ENCODE measurements around the gene CHRM4.

The CHRM4 gene

DNA sequence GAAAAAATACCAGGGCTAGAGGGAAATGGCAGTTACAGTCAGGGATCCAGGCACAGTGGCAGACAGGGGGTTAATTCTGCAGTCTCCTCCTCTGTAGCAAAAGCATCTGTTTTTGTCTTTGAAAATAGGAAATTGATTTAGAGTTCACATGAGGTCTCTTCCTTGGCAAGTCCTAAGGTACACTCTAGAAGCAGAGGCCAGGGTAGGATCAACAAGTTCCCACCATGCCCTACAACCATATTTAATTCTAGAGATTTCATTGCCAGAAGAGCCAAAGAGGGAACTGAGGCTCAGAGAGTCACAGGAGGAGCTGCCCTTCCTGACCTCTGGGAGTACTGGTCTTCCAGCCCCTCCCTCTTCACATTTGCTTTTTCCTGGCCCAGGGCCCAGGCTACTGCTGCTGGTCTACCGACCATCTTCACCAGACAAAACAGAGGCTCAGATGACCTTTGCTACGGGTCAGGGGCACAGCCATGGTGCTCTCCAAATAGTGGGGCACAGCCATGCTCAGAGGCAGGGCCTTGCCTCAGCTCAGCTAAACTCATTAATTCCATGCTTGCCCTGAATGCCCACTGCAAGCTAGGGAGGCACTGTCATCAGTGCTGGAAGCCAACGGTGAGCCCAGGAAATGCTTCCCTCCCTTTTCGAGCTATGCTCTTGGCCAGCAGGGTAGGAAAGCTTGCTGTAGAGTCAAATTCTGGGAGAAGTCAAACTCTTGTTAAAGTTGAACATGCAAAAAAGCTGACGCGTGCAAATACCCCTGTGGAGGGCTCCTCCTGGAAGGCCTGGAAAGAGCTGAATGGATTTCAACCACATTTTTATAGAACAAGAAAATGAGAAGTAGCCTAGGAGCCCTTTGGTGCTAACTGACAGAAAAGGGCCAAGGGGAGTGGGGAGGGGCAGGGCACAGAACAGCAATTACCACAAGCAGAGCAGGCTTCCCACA is 11.7 kb upstream of the CHRM4 start:
- DNase-seq, result no peak

DNA sequence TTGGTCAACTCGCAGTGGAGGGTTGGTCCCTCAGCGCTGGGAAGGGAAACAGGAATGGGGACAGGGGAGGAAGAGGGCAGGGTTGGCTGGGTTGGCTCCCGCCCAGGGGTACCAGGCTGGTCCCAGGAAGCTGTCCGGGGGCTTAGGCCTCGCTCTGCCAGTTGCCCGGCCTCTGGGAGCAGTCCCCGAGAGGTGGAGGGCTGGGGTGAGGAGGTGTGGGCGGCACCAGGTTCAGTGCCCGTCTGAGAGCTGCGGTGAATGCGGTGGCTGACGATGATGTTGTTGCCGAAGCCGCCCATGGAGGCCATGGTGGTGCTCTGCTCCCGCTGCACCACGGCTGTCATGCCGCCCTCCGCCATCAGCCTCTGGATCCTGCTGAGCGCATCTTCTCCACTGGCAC is 6.0 kb upstream of the CHRM4 start:
- no peak for DNase-seq

DNA sequence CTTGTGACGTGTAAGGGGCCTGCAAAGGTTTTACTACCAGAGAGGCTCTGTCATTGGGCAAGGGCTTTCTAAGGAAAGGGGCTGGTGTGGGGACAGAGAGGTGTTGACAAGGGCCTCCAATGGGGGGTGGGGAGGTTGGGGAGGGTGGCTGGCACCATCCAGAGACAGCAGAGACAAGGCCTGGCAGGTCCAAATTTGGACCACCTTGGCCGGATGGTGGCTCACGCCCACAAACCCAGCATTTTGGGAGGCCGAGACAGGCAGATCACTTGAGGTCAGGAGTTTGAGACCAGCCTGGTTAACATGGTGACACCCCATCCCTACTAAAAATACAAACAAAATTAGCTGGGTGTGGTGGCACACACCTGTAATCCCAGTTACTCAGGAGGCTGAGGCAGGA is 2.2 kb upstream of the CHRM4 start:
- no peak for DNase-seq

DNA sequence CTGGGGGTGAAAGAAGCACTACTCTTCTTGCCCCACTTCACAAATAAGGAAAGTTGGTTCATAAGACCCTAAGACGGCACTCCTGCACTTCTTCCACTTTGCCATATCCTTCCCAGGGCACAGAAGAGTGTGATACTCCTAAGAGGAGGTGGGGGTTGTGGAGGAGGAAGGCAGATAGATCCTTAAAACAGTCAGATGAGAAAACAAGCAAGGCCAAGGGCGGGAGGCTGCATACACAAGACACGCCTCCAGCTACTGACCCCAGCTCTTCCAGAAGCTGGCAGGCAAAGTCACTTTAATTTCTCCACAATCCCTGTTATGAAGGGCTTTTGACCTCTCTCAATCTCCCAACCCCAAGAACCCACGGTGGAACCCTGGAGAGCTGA is 1.6 kb upstream of the CHRM4 start:
- DNase-seq, result no peak

DNA sequence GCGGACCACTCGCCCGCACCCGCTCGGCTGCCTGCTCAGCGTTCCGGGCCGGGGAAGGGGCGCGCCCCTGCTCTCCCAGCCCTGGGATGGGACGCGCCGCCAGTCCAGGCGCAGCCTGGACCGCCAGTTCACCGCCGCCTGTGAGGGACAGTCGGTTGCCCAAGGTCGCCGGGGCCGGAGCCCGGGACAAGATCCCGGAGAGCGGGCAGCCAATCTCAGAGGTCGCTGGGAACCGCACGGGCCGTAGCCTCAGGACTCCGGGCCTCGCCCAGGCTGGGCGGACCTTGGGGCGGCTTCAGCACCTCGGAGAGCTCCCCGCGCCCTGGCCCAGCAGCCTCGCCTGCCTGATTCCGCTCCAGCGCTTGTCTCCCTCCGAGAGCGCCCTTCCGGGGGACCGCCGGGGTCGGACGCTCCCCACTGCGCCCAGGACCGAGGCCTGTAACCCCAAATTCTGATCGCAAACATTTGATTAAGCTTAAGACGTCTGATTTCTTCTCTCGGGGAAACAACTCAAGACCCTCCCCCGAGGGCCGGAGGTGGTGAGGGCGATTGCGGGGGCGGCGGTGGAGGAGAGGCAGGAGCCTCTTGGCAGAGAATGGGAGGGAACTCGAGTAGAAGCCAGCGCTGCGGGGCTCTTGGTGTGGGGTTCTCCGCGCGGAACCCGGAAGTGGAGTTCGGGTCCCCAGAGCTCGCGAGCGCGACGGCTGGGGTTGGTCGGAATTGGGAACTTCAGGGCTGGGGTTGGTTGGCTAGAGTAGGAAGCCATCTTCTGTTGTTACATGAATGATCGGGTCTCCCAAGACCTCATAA is 1.1 kb upstream of the CHRM4 start:
- no peak for DNase-seq

DNA sequence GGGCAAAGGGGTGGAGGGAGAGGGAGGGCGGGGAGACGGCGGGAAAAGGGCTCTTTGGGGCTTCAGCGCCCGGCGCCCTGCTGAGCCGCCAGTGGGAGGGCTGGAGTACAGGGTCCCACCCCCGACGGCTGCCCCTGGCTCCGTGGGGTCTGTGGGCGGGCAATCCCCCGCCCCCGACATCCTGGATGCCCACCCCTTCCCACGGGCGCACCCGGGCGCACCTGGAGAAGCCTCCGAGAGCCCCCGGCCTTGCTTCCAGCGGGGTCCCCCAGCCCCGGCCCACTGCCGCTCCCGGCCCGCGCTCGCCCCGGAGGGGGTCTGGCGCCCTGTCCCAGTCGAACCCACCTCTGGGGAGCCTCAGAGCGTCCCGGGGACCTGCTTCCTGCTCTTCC is 394 bp downstream of the CHRM4 start:
- DNase-seq, result no peak

DNA sequence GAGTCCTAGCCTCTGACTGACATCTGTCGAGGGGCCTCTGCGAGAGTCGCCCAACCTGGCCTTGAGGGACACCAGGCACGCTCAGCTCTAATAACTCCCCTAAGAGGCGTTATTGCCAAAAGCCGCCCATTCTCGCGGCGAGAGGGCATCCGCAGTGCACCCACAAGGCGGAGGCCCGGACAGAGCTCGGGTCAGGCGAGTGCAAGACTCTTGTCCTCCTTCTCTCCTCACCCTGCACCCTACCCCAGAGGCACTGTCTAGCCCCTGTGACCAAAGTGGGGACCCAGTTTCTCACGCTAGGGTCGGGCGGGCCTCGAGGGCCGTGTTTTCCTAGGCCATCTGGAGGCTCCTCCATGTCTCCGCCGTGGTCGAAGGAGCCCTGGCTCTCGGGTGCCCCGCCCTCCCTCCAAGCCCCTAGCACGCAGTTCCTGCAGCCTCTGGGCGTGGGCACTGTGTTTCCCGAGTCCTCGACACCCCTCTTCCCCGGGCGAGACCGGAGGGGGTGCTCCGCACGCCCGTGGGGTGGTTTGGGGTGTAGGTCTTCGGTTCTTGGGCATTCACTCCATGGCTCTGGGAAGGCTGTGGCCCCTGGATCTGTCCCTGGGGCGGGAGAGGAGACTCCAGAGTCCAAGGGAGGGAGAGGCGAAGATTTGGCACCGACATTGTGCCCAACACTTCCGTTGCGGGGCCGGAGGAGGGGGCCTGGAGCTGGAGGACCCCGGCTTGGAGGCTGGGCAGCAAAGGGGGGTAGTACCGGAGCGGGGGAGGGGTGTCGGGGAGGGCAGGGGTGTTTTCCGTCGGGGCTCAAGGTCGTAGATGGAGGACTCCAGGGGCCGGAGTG is 1.0 kb downstream of the CHRM4 start:
- DNase-seq, result no peak

DNA sequence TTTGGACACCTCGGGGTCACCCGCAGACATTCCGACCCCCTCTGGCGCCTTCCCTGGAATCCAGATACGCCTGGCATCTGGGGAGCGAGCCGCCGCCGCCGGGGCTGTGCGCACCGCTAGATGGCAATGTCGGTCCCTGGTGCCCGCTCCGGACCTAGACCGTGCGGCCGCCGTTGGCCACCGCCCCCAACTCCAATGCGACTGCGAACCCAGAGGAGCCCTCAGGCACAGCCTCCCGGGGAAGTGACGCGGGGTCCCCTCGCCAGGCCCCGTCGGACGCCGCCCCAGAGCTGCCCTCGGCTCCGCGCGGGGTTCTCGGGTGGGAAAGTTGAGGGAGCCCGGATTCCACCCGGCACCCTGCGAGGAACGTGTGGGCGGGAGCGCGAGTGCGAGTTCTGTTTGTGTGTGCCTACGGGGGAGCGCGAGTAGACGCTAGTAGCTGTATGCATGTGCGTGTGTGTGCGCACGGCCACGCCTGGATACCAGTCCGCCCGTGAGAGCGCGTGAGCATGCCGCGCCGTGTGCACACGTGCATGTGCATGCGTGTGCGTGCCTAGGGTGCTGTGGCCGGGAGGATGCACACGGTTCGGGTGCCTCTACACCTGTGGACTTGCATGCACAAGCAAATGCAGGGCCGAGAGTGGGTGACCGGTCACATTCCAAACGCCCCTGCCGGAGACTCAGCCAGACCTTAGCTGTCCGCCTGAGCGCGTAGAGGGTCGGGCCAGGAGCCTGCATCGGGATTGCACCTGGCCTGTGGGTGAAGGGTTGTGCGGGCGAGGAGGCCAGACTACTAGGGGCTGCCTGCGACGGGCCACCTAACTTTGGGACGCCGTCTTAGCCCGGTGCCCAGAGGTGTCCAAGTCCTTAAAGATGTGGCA is 1.9 kb downstream of the CHRM4 start:
- peak; percentile 57 to 77 for DNase-seq

DNA sequence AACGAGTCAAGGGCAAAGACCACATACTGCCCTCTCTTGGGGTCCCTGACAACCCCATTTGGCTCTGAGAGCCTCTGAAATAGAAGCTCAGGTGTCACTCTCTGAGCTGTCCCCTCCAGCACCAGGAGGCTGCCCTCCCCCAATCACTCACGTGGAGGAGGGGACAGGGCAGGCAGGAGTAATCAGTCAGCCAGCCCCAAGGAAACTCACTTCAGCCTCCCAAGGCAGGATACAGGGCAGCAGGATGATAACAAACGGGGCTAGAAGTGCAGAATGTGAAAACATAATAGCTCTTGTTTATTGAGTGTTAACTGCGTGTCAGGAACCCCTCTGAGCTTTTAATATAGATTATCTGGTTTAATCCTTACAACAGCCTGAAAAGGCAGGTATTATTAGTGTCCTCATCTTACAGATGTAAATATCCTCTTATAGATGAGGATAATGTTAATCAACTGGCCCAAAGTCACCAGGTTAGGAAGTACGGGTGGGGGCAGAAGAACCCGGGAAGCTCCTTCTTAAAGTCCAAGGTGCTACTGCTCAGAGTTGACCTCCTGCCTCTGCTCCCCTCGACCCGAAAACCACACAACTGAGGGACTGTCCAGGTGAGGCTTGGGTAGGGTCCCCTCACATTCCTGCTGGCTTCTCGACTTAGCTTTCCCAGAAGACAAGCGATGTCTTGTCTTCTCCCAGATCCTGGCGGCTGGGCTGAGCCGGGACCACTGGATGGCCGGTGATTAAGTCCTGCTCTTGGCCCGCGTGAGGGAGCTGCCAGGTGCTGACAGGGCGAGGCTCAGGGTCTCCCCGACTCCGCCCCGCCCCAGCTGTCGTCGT is 2.7 kb downstream of the CHRM4 start:
- no peak for DNase-seq

DNA sequence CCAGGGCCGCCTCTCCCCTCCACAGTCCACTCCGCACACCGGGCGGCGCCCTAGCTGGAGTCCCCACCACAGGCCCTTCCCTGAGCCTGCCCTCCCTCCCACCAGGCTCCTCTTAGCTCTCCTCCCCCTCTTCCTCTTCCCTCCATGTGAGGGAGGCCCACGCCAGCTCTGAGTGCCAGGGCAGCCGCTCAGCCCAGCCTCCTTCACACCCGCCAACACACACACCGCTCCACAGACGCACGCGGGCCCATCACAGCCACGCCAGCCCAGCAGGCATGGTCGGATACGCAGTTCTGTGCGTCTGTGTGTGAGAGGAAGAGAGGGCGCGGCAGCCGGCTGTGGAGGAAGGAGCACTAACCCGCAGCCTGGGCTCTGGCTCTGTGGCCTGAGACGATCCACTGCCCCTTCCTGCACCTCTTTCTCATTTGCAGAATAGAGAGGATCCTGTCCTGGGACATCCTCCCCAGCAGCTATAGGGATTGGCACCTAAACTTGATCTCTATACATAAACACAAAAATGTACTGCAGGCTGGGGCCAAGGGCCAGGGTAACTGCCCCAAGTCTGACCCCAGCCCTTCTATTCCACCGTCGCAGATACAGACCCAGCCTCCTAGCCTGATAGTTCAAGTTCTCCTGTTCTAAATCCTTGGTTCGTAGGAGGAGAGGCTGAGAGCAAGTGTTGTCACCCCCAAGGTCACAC is 3.5 kb downstream of the CHRM4 start:
- DNase-seq, result no peak

DNA sequence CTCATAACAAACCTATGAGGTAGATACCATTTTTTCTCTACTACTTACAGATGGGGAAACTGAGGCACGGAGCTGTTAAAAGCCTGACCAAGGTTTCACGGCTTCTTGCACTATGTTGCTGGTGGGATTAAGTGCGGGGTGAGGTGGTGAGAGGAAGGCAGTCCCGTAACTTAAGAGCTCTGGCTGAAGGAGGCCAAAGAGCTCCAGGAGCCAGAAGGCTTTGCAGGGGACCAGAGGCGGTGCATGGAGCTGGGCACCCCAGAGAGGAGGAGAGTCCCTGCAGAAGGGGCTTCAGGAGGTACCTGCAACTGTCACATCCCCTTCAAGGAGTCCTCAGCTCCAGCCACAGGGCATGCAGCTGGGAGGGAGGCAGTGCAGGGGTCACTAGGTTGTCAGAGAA is 4.1 kb downstream of the CHRM4 start:
- DNase-seq, result no peak

DNA sequence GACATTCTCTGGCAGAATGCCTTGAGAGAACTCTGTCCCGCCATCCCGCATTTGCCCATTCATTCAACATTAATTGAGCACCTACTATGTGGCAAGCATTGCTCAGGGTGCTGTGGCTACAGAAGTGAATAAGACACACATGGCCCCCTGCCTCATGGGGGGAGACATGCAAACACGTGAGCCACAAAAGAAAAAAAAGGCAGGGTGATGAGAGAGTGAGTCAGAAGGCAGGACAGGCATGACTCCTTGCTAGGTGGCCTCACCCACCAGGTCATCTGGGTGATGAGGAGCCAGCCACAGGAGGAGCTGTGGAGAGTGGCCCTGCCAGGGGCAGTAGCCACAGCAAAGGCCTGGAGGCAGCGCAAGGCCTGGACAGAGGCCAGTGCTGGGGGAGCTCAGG is 4.9 kb downstream of the CHRM4 start:
- DNase-seq, result no peak

DNA sequence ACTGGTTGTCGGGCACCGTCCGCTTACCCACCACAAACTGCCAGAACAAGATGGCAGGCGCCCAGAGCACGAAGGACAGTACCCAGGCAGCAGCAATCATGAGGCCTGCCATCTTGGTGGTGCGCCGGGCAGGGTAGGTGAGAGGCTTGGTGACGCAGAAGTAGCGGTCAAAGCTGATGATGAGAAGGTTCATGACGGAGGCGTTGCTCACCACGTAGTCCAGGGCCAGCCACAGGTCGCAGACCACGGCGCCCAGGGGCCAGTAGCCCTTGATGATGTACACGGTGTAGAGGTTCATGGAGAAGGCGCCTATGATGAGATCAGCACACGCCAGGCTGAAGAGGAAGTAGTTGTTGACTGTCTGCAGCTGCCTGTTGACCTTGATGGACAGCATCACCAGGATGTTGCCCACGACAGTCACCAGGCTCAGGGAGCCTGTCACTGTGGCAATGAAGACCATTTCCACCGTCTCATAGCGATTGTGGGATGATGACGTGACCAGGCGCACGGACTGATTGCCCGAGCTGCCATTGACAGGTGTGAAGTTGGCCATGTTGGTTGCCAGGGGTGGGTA is 5.5 kb downstream of the CHRM4 start:
- DNase-seq, result no peak

DNA sequence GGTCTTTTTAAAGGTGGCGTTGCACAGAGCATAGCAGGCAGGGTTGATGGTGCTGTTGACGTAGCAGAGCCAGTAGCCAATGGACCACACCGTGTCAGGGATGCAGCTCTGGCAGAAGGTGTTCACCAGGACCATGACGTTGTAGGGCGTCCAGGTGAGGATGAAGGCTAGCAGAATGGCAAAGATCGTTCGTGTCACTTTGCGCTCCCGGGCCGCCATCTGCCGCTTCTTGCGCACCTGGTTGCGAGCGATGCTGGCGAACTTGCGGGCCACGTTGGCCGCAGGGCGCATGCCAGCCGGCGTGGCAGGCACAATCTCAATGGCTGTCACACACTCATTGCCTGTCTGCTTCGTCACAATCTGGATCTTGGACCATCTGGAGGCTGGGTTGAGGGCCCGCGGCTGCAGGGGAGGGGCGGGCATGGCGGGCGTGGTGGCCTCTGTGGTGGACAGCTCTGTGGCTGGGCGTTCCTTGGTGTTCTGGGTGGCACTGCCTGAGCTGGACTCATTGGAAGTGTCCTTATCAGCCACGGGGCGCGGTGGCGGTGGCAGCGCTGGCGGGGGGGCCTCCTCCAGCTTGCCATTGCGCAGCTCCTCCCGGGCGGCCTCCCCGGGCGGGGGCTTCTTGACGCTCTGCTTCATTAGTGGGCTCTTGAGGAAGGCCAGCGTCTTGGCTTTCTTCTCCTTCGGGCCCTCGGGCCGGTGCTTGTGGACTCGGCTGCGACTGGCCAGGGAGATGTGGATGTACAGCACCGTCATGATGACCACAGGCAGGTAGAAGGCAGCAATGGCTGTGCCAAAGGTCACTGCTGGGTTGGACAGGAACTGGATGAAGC is 6.2 kb downstream of the CHRM4 start:
- no peak for DNase-seq

DNA sequence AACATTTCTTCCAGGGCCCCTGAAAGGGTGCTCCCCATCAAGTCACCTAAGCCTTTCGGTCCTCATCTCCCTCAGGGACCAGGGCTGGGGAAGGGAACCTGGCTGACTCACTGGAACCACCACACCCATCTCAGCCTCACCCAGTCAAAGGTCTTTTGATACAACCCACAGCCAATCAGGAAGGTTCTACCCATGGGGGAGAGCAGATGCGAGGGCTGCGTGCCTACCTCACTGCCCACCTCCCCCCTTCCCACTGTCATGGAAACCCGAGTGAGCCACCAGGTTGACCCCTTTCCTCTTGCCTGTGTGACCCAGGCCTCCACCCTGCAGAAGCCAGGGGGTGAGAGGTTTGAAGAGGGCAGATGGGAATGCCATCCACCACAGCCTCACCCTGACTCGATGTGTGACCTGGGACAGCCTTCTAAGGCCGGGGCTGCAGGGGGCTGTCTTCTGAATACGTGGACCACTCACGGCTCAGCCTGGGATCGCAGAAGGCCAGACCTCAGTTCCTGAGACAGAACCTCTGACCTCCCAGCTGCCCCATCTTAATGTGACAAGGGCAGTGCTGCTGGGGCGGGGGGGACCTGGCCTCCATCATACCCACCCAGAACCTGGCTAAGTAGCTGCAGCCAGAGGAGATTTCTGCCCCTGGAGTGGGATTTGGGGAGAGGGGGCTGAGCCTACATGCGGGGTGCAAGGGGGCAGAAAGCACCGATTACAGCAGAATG is 7.4 kb downstream of the CHRM4 start:
- no peak for DNase-seq

DNA sequence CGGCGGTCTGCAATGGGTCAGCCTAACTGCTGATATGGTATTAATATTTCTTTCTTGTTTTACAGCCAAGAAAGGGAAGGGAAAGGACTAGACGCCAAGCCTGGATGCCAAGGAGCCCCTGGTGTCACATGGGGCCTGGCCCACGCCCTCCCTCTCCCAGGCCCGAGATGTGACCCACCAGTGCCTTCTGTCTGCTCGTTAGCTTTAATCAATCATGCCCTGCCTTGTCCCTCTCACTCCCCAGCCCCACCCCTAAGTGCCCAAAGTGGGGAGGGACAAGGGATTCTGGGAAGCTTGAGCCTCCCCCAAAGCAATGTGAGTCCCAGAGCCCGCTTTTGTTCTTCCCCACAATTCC is 8.2 kb downstream of the CHRM4 start:
- DNase-seq, result no peak

DNA sequence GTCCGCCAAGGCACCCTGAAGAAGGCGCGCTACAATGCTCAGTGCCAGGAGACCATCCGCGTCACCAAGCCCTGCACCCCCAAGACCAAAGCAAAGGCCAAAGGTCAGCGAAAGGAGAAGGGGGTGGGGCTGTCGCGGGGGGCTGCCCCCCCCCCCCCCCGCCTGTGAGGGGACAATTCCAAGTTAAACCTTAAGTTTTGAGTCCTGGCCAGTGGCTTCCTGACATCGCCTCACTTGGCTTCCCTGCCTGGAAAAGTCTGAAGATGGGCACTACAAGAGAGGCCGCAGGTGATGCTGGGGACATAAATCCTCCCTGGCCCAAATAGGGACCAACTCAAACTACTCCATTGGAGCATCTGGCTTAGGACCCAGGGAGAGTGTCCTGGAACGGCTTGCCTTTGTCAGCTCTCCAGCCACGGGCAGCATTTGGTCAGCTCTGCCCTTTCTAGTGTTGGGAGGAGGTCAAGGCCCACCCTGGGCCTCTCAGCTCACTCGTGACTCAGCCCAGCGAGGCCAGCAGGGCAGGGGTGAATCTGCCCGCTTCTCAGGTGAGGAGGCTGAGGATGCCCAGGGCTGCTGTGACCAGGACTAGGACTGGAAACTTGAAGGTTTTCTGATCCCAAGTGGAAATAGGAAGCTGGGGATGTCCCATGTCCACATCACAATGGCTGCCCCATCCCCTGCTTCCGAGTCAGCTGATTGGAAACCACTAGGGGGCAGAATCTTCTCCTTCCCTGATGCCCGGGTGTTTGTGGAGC is 8.8 kb downstream of the CHRM4 start:
- DNase-seq, result peak; percentile 50 to 59
